Chondrocyte (in vitro differentiated cells): ENCODE data around the gene MTSS2. TPM values are rescaled to one million over a fixed set of nuclear protein-coding genes. Genes with fewer than 3 reads are reported as not detected.

Experiments used
- DNase-seq: peaks from one replicate; pipeline ENCODE4 v3.0.0; 2021; ENCODE audit warnings: mixed read lengths, low spot score
- H3K27ac Mint-ChIP-seq: one replicate; pipeline ENCODE4 v1.8.0; 2021; ENCODE audit warnings: mild to moderate bottlenecking, moderate library complexity, mixed read lengths; ENCODE audit not compliant: unreplicated experiment
- H3K27me3 Mint-ChIP-seq: 2 replicates; pipeline ENCODE4 v1.8.0; 2021; ENCODE audit warnings: low read depth, mixed read lengths
- H3K36me3 Mint-ChIP-seq: 2 replicates; pipeline ENCODE4 v1.8.0; 2021; ENCODE audit warnings: low read depth, mixed read lengths
- H3K4me1 Mint-ChIP-seq: 2 replicates; pipeline ENCODE4 v1.8.0; 2021; ENCODE audit warnings: low read depth, mild to moderate bottlenecking, mixed read lengths
- H3K4me3 Mint-ChIP-seq: one replicate; pipeline ENCODE4 v1.8.0; 2021; ENCODE audit warnings: mild to moderate bottlenecking, moderate library complexity, mixed read lengths; ENCODE audit not compliant: unreplicated experiment
- H3K9me3 Mint-ChIP-seq: 2 replicates; pipeline ENCODE4 v1.8.0; 2021; ENCODE audit warnings: low read depth, mixed read lengths
- total RNA-seq: library from RNA; stranded (reverse); gene quantifications from 3 replicates; pipeline ENCODE4 v1.2.1, GENCODE V29; 2021
- TF ChIP-seq, protein P1 (sequence below): fragments of 200-600 bp; sonication (generic); IDR thresholded peaks from 2 replicates; pipeline ENCODE4 v1.5.0; 2021; ENCODE audit warnings: antibody characterized with exemption, mild to moderate bottlenecking, moderate library complexity

MTSS2 gene
- total RNA-seq, 1 donor from 2014 or later = 296 TPM

DNA sequence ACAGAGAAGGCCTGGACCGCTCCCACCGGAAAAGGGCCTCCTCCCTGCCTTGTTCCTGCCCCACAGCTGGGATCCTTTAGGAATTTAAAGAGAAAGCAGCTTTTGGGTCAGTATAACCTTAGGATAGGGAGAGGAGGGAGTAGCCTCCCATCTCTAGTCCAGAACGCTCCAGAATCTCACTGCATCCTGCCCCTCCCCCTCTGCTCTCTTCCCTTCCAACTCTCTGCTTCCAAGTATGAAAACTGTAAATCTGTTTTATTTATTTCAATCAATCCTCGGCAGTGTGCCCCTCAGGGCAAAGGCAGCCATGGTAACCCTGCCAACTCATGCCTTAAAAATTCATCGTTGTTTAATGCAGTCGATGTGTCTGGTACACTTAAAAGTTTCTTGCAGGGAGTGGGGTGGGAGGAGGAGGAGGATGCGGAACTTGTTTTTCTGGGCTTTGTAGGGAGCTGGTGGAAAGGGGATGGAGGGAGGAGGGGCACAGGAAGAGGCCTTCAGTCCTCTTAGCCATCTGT is 21.2 kb upstream of the MTSS2 start:
- Mint-ChIP-seq H3K36me3 (no peaks in the 10 kb centered on the region), H3K9me3 (no peaks in the 10 kb centered on the region), H3K27me3 (no peaks in the 10 kb centered on the region), H3K27ac (peak overlapping the region; percentile 89), H3K4me1 (peaks cover 85% of the 10 kb centered on the region), H3K4me3 (peak overlapping the region; percentile 1)
- TF ChIP-seq, protein P1, sequence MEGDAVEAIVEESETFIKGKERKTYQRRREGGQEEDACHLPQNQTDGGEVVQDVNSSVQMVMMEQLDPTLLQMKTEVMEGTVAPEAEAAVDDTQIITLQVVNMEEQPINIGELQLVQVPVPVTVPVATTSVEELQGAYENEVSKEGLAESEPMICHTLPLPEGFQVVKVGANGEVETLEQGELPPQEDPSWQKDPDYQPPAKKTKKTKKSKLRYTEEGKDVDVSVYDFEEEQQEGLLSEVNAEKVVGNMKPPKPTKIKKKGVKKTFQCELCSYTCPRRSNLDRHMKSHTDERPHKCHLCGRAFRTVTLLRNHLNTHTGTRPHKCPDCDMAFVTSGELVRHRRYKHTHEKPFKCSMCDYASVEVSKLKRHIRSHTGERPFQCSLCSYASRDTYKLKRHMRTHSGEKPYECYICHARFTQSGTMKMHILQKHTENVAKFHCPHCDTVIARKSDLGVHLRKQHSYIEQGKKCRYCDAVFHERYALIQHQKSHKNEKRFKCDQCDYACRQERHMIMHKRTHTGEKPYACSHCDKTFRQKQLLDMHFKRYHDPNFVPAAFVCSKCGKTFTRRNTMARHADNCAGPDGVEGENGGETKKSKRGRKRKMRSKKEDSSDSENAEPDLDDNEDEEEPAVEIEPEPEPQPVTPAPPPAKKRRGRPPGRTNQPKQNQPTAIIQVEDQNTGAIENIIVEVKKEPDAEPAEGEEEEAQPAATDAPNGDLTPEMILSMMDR = no peak
- DNase-seq = no peak

DNA sequence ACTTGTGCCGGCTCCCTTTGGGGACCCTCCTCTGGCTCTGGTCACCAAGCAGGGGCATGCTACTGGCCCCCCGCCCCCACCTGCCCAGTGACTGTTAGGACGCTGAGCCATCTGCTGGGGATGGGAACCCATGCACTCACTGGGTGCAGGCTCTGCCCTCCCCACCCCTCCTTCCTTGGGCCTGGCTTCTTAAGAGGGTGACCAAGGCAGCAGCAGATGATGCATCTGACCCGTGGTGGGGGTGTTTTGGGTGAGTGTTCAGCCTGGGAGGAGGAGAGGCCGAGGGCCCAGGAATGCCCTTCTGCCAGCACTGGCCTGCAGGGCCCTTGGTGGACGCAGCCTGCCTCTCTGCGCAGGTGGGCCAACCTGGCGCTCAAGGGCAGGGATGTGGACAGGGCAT is 19.2 kb upstream of the MTSS2 start:
- H3K36me3 Mint-ChIP-seq = no peaks in the 10 kb centered on the region
- H3K27me3 Mint-ChIP-seq = no peaks in the 10 kb centered on the region
- DNase-seq = no peak
- H3K4me3 Mint-ChIP-seq = no peak overlapping the region
- no peaks in the 10 kb centered on the region for H3K9me3 Mint-ChIP-seq
- TF ChIP-seq, protein P1 = no peak
- H3K27ac Mint-ChIP-seq = peak overlapping the region; percentile 100
- peaks cover 92% of the 10 kb centered on the region for H3K4me1 Mint-ChIP-seq

DNA sequence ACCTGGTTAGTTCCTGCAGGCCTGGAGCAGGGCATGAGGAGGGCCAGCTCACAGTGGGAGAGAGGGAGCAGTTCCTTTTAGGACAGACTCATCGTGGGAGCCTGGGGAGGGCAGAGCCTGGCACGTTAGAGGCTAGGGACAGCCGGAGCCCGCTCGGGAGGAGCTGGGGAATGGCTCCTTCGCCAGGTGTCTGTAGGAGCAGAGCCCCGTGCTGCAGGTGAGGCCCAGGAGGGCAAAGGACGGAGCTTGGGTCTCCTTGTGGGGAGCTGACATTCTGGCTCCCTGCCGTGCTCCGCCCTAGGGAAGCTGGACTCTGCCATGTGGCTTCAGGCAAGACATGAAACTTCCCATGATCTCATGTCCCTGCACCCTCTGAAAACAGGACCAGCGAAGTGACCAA is 18.7 kb upstream of the MTSS2 start:
- no peak overlapping the region for H3K4me3 Mint-ChIP-seq
- H3K27ac Mint-ChIP-seq = peak overlapping the region; percentile 100
- H3K27me3 Mint-ChIP-seq = no peaks in the 10 kb centered on the region
- no peaks in the 10 kb centered on the region for H3K36me3 Mint-ChIP-seq
- H3K9me3 Mint-ChIP-seq = no peaks in the 10 kb centered on the region
- no peak for DNase-seq
- TF ChIP-seq, protein P1 = no peak
- H3K4me1 Mint-ChIP-seq = peaks cover 95% of the 10 kb centered on the region

DNA sequence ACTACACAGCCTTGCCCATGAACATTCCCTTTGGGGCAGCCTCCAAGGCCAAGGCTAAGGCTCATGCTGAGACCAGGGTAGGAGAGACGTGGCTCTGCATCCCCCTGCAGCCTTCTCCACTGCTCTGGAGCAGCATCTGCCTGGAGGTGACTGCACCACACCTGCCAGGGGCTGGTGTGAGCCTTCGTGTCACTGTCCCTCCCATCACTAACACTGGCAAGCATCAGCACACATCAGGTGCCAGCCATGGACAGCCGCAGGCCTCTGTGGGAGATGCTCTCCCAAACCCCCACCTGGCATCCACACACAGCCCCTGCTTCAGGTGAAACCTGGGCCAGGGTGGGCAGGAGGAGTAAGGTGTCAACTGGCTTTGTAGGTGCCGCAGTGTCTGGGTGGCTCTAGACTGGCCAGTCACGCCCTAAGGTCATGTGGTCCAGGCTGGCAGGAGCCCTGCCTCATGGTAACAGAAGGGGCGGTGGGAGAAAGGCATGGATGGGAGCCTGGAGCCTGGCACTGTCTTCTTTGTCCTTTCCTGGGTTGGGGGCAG is 18.1 kb upstream of the MTSS2 start:
- Mint-ChIP-seq H3K36me3 (peaks cover 3% of the 10 kb centered on the region), H3K4me3 (no peak overlapping the region), H3K9me3 (no peaks in the 10 kb centered on the region), H3K4me1 (peaks cover 95% of the 10 kb centered on the region), H3K27me3 (no peaks in the 10 kb centered on the region), H3K27ac (peak overlapping the region; percentile 100)
- TF ChIP-seq, protein P1 = no peak
- no peak for DNase-seq

DNA sequence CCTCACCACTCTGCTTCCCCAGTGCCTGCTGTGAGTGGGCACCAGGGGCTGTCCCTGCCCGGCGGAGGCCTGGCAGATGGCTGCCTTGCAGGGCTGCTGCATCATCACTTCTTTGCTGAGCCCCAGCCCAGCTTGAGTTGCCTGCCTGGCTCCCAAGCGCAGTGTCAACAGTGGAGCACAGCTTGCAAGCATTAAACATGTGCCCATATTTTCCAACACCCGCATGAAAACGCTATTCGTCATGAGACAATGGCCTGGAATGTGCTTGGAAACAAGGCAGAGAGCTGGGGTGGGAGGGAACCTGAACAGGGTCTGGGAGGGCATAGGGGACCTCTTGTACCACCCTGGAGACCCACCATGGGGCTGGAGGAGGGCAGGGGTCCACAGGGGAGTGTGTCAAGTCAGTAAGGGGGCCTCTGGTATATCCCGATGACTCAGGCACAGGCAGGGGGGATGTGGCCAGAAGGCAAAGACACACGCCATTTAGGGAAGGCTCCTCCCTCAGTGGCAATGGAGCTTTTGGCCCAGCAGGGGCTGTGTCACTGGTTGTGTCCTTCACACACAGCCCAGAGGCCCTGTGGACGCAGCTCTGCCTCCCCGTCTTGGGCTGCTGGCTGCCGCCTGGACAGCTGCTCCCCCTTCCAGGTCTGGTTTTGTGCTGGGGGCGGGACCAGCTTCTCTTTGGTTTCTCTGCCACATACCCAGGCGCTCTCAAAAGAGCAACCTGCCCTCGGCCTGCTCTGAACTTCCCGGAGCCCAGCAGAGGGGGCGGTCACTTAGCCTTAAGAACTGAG is 17.4 kb upstream of the MTSS2 start:
- DNase-seq = no peak
- H3K9me3 Mint-ChIP-seq = no peaks in the 10 kb centered on the region
- TF ChIP-seq, protein P1 = peak; percentile 78
- peaks cover 3% of the 10 kb centered on the region for H3K36me3 Mint-ChIP-seq
- peak overlapping the region; percentile 100 for H3K27ac Mint-ChIP-seq
- peaks cover 92% of the 10 kb centered on the region for H3K4me1 Mint-ChIP-seq
- H3K27me3 Mint-ChIP-seq = no peaks in the 10 kb centered on the region
- H3K4me3 Mint-ChIP-seq = no peak overlapping the region
